Psoas muscle (tissue), 8 donors: ENCODE results near the gene ANK2. TPM values are rescaled to one million over a fixed set of nuclear protein-coding genes. Genes with fewer than 3 reads are reported as not detected.

Source experiments
- ATAC-seq, 4 donors: fragments of 200-7000 bp; cut with Tn5 transposase; one replicate each; pipeline ENCODE4 v1.9.1; 2020; ENCODE audit warnings: moderate library complexity in 3 of 4, mild to moderate bottlenecking in 2 of 4
- DNase-seq, 2 donors: peaks; one replicate each; pipeline ENCODE4 v3.0.0-alpha.2; 2020
- H3K27ac ChIP-seq: fragments of 200-600 bp; one replicate; pipeline ENCODE4 v1.8.0; 2022
- H3K27me3 ChIP-seq, 3 donors: fragments of 200-600 bp in 1 of 3; one replicate each; pipeline versions ENCODE4 v1.6.1 to v1.8.0; 2013 to 2022; ENCODE audit warnings: low read length in 2 of 3, mild to moderate bottlenecking in 2 of 3, moderate library complexity in 1 of 3; ENCODE audit not compliant: insufficient read depth in 3 of 3
- H3K36me3 ChIP-seq, 2 donors: fragments of 200-600 bp in 1 of 2; one replicate each; pipeline versions ENCODE4 v1.6.1 to v1.8.0; 2013 to 2022; ENCODE audit warnings: low read depth in 1 of 2, mild to moderate bottlenecking in 1 of 2, moderate library complexity in 1 of 2; ENCODE audit not compliant: insufficient read depth in 1 of 2
- H3K4me1 ChIP-seq: fragments of 200-600 bp; one replicate; pipeline ENCODE4 v1.8.0; 2022
- H3K4me3 ChIP-seq: fragments of 200-600 bp; one replicate; pipeline ENCODE4 v1.8.0; 2022; ENCODE audit warnings: mild to moderate bottlenecking
- H3K9me3 ChIP-seq: fragments of 200-600 bp; one replicate; pipeline ENCODE4 v1.8.0; 2022
- CTCF ChIP-seq: fragments of 200-600 bp; IDR thresholded peaks from one replicate; pipeline ENCODE4 v1.8.0; 2022; ENCODE audit warnings: antibody characterized with exemption
- WGBS, 3 donors: extraction: QIAGEN DNeasy Blood & Tissue Kit; methylation state at CpG; one replicate each; pipeline versions ENCODE4 v1.1.6 to v1.1.7; 2013; 5-methylcytosine and 5-hydroxymethylcytosine counted together
- intact Hi-C, 2 donors: fragments of 100-400 bp; cut with DNase I; formaldehyde crosslinking; loops; one replicate each; pipeline versions ENCODE4 v1.11.0 to v1.14.2; 2022
- polyA plus RNA-seq, 3 donors: library from polyadenylated mRNA; stranded (reverse); fragments of 200-250 nt; gene quantifications; one replicate each; pipeline ENCODE4 v1.2.3, GENCODE V29; 2013
- total RNA-seq, 4 donors: library from RNA; stranded (reverse); fragmentation: NEBNext Ultra II Directional in 2 of 4; extraction: Animal tissue kit (Norgen Biotek cat#: 25700) in 2 of 4; gene quantifications; one replicate each; pipeline versions ENCODE4 v1.2.1 to v1.2.4, GENCODE V29; 2021 to 2023
- donor health status: healthy with polysubstance abuse.
- donor health status: DM: no; HTN: no; CAD: no; lungs with moderate emphysema.
- donor health status: Bipolar disorder and iron deficiency.
- donor health status: healthy.
- donor health status: DM: yes; HTN: yes; CAD: no.
- donor health status: DM: no; HTN: no; CAD: no.
- donor health status: DM: no; HTN: no; CAD: no.
- donor health status: DM: yes; HTN: yes; CAD: no.

ANK2 gene
- total and polyA plus RNA-seq, 7 donors: 14.1 to 153 (median 78.5) TPM

- Histone ChIP-seq H3K27ac (no peak overlapping the region), H3K36me3 (peaks cover 0 to 68% of the 10 kb centered on the region in 2 donors), H3K4me3 (no peak overlapping the region), H3K9me3 (no peaks in the 10 kb centered on the region), H3K27me3 (no peaks in the 10 kb centered on the region), H3K4me1 (no peaks in the 10 kb centered on the region)
- DNase-seq (no peak), ATAC-seq (no peak)
- 48 to 61% (median 59%) methylated on average over 4 of the region's 4 CpGs for WGBS, 3 donors
- intact Hi-C loops: loop anchor here in 1 of 2 donors (5.0 kb wide), 1 partner anchor 1087 kb away; no protein-coding TSS in a partner anchor
- no peak for TF ChIP-seq CTCF
Measured at GRCh38 chr4:113339430-113339813, 290.0 kb downstream of the ANK2 start.

DNA sequence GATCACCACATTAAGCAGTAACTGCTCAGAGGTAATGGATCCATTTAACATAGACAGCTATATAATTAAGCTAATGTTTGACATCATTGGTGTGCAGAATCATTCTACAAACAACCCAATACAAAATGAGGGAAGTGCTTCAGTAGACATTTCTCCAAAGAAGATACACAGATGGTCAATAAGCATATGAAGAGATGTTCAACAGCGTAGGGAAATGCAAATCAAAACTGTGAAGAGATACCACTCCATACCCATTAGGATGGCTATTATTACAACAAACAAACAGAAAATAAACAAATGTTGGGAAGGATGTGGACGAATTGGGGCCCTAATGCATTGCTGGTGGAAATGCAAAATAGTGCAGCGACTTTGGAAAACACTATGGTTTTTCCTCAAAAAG, 294.6 kb downstream of the ANK2 start:
- Histone ChIP-seq H3K27me3 (no peaks in the 10 kb centered on the region), H3K36me3 (peaks cover 0 to 82% of the 10 kb centered on the region in 2 donors), H3K4me3 (no peak overlapping the region), H3K27ac (no peak overlapping the region), H3K9me3 (no peaks in the 10 kb centered on the region), H3K4me1 (no peaks in the 10 kb centered on the region)
- WGBS, 3 donors: 94 to 96% (median 95%) methylated on average over 3 of the region's 3 CpGs
- no peak for TF ChIP-seq CTCF
- intact Hi-C loops: no loop called here
- DNase-seq (no peak), ATAC-seq (no peak)

- Histone ChIP-seq H3K4me1 (no peaks in the 10 kb centered on the region), H3K9me3 (no peaks in the 10 kb centered on the region), H3K27ac (no peak overlapping the region), H3K4me3 (no peak overlapping the region), H3K27me3 (no peaks in the 10 kb centered on the region), H3K36me3 (peaks cover 0 to 67% of the 10 kb centered on the region in 2 donors)
- TF ChIP-seq CTCF: no peak
- ATAC-seq (no peak), DNase-seq (no peak)
- intact Hi-C loops: no loop called here
- WGBS, 3 donors: 53 to 71% (median 63%) methylated on average over 2 of the region's 2 CpGs
Measured at GRCh38 chr4:113347245-113347644, 297.8 kb downstream of the ANK2 start.

DNA sequence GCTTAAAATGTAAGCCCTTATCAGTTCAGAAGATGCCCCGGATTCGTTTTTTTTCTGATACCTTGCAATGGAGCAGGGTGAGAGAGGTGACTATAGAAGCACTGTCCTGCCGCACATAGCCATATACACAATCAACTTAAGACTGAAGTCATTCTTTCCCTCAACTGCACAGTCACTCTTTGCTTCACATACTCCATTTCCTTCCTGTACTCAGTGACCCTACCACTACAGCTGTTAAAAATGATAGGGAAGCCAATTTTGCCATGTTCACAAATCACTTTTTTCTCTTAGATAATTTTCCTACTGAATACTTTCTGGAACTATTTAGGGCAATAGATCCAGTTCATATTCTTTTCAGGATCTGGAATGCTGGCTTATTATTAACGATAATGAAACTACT, 300.0 kb downstream of the ANK2 start:
- no peak for TF ChIP-seq CTCF
- Histone ChIP-seq H3K27me3 (no peaks in the 10 kb centered on the region), H3K27ac (no peak overlapping the region), H3K9me3 (no peaks in the 10 kb centered on the region), H3K36me3 (peaks cover 0 to 66% of the 10 kb centered on the region in 2 donors), H3K4me1 (no peaks in the 10 kb centered on the region), H3K4me3 (no peak overlapping the region)
- intact Hi-C loops: no loop called here
- DNase-seq: no peak
- no peak for ATAC-seq
- WGBS, 3 donors: 77 to 81% (median 80%) methylated on average over 4 of the region's 4 CpGs

- Histone ChIP-seq H3K4me3 (no peak overlapping the region), H3K36me3 (peaks cover 0 to 54% of the 10 kb centered on the region in 2 donors), H3K27me3 (no peaks in the 10 kb centered on the region), H3K4me1 (no peaks in the 10 kb centered on the region), H3K27ac (no peak overlapping the region), H3K9me3 (no peaks in the 10 kb centered on the region)
- ATAC-seq (no peak), DNase-seq (no peak)
- intact Hi-C loops: no loop called here
- TF ChIP-seq CTCF: no peak
Measured at GRCh38 chr4:113350576-113350975, 301.1 kb downstream of the ANK2 start.
